ENCODE measurements around the gene GRK7.

DNA sequence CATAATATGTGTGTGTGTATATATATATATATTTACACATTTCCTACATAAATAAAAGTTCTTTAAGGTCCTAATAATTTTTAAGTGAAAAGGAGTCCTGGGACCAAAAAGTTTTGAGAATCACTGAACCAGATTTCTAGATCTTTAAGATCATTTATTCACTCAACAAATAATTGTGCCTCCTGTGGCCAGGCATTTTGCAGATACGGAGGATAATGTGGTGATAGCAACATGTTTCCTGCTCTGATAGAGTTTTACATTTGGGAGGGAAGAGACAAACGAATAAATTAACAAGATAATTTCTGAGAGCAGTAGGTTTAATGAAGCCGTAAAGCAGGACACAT, 25.6 kb upstream of the GRK7 start:
- TF ChIP-seq, protein P1, sequence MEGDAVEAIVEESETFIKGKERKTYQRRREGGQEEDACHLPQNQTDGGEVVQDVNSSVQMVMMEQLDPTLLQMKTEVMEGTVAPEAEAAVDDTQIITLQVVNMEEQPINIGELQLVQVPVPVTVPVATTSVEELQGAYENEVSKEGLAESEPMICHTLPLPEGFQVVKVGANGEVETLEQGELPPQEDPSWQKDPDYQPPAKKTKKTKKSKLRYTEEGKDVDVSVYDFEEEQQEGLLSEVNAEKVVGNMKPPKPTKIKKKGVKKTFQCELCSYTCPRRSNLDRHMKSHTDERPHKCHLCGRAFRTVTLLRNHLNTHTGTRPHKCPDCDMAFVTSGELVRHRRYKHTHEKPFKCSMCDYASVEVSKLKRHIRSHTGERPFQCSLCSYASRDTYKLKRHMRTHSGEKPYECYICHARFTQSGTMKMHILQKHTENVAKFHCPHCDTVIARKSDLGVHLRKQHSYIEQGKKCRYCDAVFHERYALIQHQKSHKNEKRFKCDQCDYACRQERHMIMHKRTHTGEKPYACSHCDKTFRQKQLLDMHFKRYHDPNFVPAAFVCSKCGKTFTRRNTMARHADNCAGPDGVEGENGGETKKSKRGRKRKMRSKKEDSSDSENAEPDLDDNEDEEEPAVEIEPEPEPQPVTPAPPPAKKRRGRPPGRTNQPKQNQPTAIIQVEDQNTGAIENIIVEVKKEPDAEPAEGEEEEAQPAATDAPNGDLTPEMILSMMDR (IDR thresholded peaks at IDR 0.05) = no peak
- no peak for TF ChIP-seq POLR2A (IDR thresholded peaks at IDR 0.05)
